Central memory CD4-positive, alpha-beta T cell (primary cell): ENCODE data around the gene KCNMA1.

ENCODE experiments used
- DNase-seq: peaks from one replicate; pipeline ENCODE4 v3.0.0; 2022

The KCNMA1 gene

DNA sequence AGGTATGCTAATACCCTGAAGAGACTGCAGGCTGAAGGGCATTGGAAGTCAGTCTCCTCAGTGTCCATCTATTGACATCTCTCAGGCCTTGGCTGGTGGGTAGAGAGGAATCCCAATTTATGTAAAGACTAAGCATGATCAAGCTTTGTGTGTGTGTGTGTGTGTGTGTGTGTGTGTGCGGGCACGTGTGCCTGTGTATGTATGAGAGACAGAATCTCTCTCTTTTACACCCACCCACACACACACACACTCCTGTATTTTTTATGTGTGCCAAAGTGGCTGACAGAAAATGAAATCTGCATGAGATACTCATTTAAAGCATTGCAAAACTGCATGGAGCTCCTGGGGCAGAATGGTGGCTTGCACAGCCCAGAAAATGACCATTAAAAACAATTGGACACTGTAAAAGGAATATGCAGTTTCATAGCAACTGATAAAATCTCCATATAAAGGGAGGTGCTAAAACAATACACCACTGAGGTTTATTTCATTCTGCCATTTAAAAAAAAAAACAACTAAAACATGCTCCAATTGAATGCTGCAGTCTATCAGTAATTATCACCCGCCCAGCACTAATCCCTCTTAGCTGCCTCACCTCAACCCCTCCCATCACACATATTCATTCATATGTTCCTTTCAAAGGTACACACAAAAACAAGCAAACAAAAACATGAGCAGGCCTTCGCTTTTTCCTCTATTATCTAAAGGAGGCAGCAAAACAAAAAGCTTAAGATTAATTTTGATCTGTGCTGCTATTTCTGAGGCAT is 385.0 kb downstream of the KCNMA1 start:
- DNase-seq: no peak

DNA sequence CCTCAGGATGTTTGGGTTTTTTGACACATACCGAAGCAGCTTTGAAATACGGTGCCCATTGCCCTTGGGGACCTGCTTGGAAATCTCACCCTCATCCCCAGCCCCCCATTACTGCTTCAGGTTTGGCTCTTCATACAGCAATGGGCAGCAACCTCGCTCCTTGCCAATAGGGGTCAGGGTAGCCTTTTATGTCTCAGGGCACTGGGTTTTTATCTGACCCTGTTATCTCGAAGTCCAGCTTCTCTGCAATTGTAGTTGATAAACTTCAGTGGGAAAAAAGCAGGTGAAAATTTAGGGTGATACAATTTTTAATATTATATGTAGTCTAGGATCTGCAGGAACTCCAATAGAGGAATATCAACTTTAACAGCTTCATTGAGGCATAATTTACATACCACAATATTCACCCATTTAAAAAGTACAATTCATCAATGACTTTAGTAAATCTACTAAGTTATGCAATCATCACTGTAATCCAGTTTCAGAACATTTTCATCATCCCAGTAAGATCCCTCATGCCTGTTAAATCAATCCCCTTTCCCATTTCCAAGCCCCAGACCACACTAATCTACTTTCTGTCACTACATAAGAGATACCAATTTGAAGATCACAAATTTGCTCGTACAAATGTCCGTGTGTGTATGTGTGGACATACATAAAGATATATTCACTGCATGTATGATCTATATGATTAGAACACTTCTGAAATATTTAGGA is 386.2 kb downstream of the KCNMA1 start:
- no peak for DNase-seq

DNA sequence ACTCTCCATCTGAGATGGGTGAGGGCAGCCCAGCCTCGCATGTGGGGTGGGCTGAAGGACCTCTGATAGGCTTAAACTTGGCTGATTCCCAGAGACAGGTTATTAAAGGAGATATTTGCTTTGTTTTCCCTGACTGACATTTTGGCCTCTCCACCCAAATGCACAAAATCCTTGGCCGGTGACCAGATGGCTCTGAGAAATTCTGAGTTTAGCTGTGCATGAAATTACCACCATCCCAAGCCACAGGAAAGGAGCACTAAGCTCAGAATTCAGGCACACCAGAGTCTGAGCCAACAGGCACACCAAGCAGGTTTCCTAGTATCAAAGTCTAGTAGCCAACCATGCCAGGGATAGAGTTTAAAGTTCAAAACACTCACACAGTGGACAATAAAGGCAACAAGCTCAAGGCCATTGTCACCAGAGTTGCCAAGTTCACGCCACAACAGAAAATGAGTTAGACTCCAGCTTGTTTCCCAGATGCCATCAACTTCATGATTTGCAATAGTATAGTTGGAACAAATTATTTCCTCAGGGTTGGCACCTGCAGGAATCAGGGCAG is 387.6 kb downstream of the KCNMA1 start:
- no peak for DNase-seq

DNA sequence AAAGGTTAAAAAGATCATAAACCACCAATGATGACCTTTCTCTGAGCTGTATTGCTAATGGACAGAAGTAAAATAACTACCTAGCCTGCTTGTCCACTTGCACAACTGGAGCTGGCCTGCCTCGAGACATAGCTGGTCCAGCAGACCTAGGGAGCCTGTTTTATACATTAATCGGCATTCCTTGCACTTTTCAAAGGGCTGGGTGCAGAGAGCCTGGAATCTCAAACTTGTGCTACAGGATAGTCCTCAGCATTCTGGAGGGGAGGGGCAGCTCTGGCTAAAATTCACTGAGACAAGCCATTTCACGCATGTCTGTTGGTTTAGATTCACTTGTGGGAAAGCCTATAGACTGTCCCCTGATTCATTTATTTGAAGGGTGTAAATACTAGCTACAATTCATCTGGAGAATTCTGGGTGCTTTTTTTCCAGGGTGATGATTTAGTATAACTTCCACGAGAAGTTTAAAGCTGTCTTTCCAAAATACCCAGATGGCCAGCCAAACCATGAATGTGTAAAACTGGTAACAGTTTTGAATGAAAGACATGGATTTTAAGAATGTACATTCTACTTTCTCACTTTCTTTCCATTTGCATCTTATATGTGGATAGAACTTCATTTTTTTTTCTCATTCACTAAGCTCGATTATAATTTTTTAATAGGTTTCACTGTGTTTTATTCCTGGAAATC is 389.4 kb downstream of the KCNMA1 start:
- no peak for DNase-seq

DNA sequence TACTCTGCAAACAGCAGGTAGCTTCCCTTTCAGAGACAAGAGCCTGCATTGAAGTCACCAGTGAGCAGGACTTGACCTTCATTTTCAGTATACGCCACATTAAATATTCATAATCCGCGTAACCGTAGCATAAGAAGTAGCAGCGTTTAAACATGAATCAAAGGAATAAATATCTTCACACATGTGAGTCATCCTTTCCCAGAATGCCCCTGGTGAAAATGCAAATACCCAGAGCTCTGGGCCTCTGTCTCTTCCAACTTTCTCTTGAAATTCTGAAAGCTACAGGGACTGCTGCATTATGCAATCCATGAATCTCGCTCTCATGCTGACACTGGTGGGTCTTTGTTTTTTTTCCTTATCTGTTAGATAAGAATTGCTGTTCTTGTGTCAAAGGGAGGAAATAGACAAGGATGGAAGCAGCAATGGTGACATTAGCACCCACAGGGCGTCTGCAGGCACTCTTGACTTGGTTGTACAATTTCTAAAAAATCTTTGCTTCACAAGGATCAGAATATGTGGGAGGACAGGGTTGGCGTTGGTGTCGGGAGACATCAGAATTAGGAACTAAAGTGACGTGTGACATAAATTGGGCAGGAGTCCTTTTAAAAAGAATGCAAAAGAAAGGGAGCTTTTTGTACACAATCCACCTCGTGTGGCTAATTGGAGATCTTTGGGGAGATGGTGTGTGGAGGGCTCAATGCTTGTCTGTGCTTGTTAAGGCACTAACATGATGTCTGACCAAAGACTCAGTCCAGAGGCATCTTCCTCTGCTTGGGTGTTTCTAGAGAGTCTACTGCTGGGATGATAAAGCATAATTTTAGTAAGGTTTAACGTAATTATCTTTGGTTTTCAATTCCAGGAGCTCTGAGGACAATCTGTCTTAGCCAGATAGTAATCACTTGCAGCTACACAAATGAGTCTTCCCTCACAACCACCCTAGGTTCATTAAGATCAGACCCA is 390.3 kb downstream of the KCNMA1 start:
- DNase-seq: no peak

DNA sequence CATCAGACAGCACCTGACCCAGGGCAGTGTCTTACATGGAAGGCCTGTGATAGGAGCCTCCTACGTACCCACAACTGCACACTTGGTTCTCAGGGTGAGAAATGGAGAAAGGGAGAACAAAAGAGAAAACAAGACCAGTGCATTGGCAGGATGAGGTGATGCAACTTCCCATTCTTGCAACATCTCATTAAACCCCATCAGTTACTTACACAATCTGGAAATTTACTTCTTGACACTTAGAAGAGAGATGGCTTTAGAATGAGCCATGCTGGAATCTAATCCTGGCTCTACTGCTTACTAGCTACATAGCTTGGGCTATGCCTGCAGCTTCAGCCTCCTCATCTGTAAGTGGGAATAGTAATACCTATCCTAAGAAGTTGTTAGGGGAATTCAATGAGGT is 391.7 kb downstream of the KCNMA1 start:
- no peak for DNase-seq

DNA sequence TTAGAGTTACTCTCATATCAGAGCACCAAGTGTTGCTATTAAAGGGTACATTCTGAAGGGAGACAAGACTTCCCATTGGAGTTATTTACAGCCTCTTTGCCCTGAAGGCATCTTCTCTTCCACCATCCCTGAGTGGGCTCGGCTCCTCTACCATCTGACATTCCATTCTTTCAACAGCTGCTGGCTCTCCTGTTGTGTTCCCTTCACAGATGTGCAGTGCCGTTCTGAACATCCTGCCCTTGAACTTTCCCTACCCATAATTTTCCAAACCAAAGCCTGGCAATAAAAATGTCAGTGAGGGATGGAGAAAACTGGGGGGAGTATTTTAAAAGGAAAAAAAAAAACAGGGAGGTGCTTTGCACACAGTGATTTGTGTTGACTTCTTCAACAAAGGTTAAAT is 392.9 kb downstream of the KCNMA1 start:
- DNase-seq: no peak

DNA sequence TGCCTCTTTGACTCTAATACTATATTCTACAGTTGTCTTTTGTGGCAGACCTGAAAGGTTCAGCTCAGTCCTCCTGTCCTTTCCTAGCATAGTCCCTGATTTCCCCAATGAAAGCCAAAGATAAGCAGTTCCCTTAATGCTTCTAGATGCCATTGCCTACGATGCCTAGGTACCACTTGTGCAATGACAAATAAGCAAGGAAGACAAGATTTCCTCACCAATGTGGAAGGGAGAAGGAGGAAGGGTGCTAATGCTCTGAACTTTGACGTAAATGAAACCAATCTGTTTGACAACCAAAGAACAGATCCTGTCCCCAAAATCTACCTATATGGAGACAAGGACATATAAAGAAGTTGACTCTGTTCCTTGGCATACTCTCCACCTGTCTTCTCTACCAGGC is 393.3 kb downstream of the KCNMA1 start:
- no peak for DNase-seq

DNA sequence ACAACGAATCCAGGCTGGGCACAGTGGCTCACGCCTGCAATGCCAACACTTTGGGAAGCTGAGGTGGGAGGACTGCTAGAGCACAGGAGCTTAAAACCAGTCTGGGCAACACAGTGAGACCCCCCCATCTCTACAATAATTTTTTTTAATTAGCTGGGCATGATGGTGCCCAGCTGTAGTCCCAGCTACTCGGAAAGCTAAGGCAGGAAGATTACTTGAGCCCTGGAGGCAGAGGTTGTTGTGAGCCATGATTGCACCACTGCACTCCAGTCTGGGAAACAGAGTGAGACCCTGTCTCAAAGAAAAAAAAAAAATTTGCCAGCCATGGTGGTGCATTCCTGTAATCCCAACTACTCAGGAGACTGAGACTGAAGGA is 396.3 kb downstream of the KCNMA1 start:
- DNase-seq: no peak

DNA sequence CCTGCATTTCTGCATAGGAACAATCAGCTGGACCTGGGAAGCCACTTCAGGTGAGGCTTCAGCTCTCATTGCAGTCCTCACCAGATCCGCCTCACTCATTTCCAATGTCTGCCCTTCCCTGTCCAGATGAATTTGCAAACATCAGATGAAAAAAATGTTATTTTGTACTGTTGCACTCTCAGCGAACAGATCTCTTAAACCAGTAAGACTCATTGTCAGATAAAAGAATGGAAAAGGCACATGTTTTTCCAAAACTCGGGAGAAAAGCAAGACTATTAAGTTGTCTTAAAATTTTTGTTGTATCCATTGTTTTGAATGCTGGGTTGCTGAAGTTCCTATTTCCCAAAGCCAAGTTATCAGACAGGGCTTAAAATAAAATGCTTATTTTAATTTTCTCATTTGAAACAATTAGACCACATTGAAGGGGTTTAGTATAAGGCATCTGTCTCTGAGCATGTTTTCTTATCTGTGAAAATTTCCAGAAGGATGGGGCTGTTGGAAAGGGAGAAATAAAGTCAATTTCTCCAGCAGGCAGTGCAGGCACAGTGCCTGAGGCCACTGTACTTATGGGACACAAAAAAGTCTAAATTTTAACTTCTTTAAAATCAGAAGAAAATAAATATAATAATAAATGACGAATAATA is 396.8 kb downstream of the KCNMA1 start:
- DNase-seq: no peak

DNA sequence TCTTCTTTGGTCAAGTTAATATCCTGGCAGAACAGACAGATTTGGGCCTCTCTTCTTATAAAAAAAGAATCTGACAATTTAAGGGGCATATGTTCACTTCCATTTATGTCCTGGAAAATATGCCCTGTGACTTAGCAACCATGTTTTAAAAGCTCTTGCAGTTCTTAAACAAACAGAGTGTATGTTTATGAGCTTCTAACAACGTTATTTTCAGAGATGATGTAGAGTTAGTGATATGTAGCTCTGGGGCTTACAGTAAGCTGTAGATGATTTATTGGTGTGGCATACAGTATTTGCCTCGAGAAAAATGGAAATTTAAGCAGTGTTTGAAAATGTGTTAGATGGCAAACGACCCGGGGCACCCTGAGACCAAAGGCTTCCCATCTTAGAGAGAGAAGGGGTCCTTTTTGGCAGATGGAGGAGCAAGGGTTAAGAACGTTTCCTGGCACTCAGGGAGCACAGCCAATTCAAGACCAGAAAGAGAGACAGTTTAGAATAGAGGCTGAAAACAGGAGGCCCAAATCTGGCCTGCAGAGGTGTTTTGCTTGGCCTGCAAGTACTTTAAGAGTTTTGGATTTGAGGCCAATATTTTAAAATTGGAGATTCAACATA is 397.5 kb downstream of the KCNMA1 start:
- DNase-seq: no peak

DNA sequence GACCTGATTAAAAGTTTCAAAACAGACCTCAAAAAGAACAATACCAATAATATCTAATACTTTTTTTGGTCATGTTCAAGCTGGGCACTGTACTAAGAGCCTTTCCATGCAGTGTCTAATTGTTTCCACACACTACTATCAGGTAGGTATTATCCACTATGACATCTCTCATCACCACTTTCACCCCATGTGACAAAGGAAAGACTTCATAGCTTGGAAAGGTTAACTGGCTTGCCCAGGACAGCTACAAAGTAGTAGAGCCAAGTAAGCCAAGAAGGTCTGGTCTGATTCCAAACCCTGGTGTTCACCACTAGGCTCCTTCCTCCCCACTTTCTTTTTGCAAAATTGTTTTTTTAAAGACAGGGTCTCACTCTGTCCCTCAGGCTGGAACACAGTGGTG is 400.5 kb downstream of the KCNMA1 start:
- no peak for DNase-seq

DNA sequence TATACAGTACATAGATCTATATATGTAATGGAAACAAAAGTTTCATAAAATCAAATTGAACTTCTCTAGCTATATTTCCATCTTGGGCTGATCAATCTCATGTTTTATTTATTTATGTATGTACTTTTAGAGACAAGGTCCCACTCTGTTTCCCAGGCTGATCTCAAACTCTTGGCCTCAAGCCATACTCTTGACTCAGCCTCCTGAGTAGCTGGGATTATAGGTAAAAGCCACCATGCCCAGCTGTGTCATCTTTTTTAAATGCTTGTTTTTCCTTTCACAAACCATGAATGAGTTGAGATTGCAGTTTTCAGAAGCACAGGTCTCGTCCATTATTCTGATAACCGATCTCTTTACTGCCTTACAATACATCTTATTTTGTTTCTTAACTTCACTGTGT is 400.9 kb downstream of the KCNMA1 start:
- no peak for DNase-seq

DNA sequence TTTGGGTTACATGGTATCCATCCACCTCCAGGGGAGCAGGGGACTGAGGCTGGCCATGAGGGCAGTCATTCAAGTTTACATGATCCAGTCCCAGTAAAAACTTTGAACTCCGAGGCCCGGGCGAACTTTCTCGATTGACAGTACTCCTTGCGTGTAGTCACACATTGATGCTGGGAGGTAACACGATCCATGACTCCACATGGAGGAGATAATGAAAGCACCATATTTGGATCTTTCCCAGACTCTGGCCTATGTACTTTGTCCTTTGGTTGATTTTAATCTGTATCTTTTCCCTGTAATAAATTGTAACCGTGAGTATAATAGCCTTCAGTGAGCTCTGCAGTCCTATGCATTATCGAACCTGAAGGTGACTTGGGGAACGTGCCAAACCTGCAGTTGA is 401.6 kb downstream of the KCNMA1 start:
- DNase-seq: no peak

DNA sequence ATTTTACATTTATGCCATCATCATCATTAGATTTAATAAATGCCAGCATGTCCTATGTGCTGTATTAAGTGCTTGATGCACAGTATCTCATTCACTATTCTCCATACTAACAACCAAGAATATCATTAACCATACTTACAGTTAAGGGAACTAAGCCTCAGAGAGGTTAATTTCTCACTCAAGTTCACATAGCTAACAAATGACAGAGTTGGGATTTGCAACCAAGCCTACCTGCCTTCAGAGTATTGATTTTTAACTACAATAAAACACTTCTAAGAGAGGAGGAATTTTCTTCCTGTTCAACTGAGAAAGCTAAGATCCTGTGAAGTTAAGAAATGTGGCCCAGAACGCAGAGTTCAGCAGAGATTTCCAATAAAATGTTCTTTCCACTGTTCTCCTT is 403.0 kb downstream of the KCNMA1 start:
- DNase-seq: no peak

DNA sequence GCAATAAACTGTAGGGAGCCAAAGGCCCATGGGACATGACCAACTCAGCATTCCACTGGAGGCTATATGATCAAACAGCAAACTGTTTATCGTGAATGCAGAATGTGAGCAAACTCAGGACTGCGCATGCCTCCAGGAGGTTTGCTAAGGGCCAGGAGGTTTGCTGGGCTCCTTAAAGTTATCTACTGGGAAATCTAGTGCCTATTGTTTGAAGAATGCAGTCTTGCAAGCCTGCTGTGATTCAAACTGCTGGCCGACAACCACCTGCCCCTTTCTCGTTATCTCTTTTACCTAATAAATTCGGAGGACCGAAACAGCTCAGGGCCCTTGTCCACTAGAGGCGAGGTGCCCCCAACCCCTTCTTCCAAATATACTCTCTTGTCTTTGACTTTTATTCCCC is 404.1 kb downstream of the KCNMA1 start:
- DNase-seq: no peak

DNA sequence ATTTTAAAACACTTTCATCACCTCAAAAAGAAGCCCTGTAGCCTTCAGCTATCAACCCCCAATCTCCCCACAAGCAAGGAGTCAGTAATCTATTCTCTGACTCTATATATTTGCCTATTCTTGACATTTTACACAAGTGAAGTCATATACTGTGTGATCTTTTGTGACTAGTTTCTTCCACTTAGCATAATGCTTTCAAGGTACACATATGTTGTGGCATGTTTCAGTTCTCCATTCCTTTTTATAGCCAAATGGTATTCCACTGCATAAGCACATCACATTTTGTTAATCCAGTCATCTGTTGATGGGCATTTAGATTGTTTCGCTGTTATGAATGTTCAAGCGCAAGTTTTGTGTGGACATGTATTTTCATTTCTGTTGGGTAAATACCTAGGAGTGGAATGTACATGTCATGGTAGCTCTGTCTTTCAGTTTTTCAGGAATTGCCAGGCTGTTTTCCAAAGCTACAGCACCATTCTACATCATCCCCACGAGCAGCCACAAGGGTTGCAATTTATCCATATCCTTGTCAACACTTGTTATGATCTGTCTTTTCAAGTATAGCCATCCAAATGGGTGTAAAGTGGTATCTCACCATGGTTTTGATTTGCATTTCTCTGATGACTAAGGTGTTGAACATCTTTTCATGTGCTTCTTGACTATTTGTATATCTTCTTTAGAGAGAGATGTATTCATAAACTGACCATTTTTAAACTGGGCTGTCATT is 405.6 kb downstream of the KCNMA1 start:
- DNase-seq: no peak

DNA sequence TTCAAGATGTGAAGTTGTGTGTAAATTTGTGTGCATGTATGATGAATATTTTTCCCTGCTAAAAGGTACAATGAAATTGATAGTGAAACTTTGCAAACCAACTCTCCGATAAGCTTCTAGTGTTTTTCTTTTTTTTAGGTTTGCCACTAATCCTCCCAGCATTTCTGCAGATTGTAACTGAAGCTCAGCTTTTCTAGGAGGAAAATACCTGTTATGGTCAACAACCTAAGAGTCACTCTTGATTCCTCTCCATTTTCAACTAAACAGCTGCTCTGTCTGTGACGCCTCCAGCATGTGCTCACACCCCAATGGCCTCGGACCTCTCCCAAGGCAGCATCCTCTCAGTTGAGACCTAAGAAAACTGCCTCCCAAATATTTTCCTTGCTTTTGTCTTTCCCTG is 406.2 kb downstream of the KCNMA1 start:
- DNase-seq: no peak

DNA sequence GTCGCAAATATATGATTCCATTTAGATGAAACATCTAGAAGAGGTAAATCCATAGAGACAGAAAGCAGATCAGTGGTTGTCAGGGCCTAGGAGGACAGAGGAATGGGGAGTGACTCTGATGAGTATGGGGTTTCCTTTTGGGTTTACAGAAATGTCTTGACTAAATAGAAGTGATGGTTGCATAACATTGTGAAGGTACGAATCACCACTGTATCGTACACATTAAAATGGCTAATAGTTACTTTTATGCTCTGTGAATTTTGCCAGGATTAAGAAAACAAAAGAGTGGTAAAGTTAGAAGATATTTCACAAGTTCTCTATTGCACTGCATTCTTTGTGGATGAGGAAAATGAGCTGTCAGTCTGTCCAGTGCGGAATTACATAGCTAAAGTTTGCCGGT is 407.4 kb downstream of the KCNMA1 start:
- no peak for DNase-seq

DNA sequence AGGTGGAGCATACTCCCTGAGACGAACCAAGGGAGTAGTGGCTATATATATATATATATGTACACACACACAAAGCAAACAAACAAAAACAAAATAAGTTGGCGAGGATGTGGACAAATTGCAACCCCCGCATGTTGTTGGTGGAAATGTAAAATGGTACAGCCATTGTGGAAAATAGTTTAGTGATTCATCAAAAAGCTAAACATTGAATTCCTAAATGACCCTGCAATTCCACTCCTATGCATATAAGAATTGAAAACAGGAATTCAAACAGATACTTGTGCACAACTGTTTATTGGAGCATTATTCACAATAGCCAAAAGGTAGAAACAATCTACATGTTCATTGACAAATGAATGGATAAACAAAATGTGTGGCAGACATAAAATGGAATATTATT is 407.9 kb downstream of the KCNMA1 start:
- no peak for DNase-seq

DNA sequence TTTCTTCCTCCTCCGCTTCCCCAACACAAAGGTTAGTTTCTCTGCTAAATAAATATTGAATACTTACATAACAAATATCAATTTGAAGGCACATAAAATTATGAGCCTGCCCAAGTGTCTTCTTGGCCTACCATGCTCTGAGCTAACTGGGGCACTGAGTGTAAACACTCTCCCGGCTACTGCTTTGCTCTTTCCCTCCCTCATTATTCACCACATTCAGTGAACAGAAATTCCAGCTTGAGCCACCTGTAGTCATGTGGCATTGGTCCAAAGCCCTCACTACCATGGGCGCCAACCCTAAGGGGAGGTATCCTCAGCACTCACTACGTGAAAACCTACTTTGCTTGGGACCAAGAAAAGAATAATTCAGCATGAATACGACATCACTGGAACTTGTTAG is 409.0 kb downstream of the KCNMA1 start:
- DNase-seq: no peak
